Measurements from ENCODE around the gene GET3. TPM values are rescaled to one million over a fixed set of nuclear protein-coding genes. Genes with fewer than 3 reads are reported as not detected.
A peak's percentile ranks its signal among the peaks of the same experiment; 100 is the strongest.

The GET3 gene
- total and polyA plus RNA-seq, 2 of the 13 experiments (the other 11 are each of a cell fraction or from before 2014, with no cell fraction given) = 57.7 to 59.4 TPM

DNA sequence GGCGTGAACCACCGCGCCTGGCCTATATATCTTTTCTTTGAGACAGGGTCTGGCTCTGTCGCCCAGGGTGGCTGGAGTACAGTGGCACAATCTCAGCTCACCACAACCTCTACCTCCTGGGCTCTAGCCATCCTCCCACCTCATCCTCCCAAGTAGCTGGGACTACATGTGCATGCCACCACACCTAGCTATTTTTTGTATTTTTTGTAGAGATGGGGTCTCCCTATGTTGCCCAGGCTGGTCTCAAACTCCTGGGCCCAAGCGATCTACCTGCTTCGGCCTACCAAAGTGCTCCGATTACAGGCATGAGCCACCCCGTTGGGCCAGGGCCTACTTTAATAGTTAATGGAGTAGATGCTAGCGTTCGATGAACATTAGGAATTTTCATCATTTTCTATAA, 17.0 kb upstream of the GET3 start:
- Histone ChIP-seq H3K4me1 (ENCODE audit: insufficient read depth, low read length) (peaks cover 9% of the 10 kb centered on the region), H3K4me3 (replicated peaks in 1 of 3; ENCODE audit: insufficient read depth in 1 of 3, low read depth in 2 of 3, low read length in 3 of 3) (peak overlapping the region; percentile 92 to 96 (median 93)), H4K20me1 (ENCODE audit: insufficient read depth, low read length) (no peaks in the 10 kb centered on the region), H3K36me3 (replicated peaks in 1 of 2; ENCODE audit: control insufficient read depth in 1 of 2, insufficient read depth in 2 of 2, low read length in 2 of 2) (peaks cover 10 to 32% of the 10 kb centered on the region in 2 experiments), H3K4me2 (ENCODE audit: low read depth, low read length) (peak overlapping the region; percentile 90), H3K9me3 (ENCODE audit: low read length) (no peaks in the 10 kb centered on the region), H3K9ac (ENCODE audit: insufficient read depth, low read depth, low read length) (peak overlapping the region; percentile 87; the same call in 1 of the 2 replicates), H3K27me3 (ENCODE audit: control insufficient read depth in 1 of 2, insufficient read depth in 2 of 2, low read length in 2 of 2) (no peaks in the 10 kb centered on the region; a peak in 1 of 5 replicates), H3K79me2 (ENCODE audit: insufficient read depth, low read length) (peaks cover 57% of the 10 kb centered on the region), H3K27ac (ENCODE audit: extremely low read length, insufficient read depth, low read length) (peak overlapping the region; percentile 77), H2AFZ (ENCODE audit: low read length) (no peak overlapping the region)
- intact Hi-C loops (cut with micrococcal nuclease; ENCODE audit: unreplicated experiment) (no loop called here), in situ Hi-C loops (cut with HindIII; ENCODE audit: extremely low pct_ligation_motif_present, low pct_unique_long_range_greater_than_20kb) (no loop called here)
- FAIRE-seq (no peak), ATAC-seq (no peak), DNase-seq (ENCODE audit: low spot score) (no peak)
- TF ChIP-seq ISX (CRISPR knock-in tag; conservative IDR thresholded peaks at IDR 0.05) = no peak
- TF ChIP-seq, protein P1, sequence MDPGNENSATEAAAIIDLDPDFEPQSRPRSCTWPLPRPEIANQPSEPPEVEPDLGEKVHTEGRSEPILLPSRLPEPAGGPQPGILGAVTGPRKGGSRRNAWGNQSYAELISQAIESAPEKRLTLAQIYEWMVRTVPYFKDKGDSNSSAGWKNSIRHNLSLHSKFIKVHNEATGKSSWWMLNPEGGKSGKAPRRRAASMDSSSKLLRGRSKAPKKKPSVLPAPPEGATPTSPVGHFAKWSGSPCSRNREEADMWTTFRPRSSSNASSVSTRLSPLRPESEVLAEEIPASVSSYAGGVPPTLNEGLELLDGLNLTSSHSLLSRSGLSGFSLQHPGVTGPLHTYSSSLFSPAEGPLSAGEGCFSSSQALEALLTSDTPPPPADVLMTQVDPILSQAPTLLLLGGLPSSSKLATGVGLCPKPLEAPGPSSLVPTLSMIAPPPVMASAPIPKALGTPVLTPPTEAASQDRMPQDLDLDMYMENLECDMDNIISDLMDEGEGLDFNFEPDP (CRISPR knock-in tag; conservative IDR thresholded peaks at IDR 0.05) = 0 out of 2 replicates have a peak, but pooled peaks have one; percentile 53
- TF ChIP-seq, protein P2, sequence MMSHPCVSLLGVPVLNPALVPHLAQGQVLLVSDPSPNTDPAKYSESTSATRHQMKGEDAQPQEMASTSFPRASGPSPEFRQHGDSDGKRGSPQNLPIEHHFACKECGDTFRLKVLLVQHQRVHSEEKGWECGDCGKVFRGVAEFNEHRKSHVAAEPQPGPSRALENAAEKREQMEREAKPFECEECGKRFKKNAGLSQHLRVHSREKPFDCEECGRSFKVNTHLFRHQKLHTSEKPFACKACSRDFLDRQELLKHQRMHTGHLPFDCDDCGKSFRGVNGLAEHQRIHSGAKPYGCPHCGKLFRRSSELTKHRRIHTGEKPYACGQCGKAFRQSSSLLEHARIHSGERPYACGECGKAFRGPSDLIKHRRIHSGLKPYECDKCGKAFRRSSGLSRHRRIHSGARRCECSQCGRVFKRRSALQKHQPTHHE (CRISPR knock-in tag; IDR thresholded peaks at IDR 0.05; ENCODE audit: borderline replicate concordance) = no peak
- ChIA-PET POLR2A (no interaction called here), CTCF (ENCODE audit: low intra/inter-chr PET ratio, low total read pairs) (no interaction called here)
- 95% methylated on average over 10 of the region's 10 CpGs for WGBS (ENCODE audit: low lambda C conversion rate)
- no TSS peak for BruUV-seq (replicated peaks)

Data from HepG2 (cell line).